Glutamatergic neuron (in vitro differentiated cells): Measurements from ENCODE around the gene SLC22A3. TPM values are rescaled to one million over a fixed set of nuclear protein-coding genes. Genes with fewer than 3 reads are reported as not detected.
"Not testable (repeated sequence)": the region's sequence is repeated elsewhere in the genome, so short reads cannot be mapped to it uniquely, and the experiment has no call there.

Experiments used
- DNase-seq: peaks from one replicate; pipeline ENCODE4 v3.0.0; 2022
- H3K27ac Mint-ChIP-seq: one replicate; pipeline ENCODE4 v1.8.0; 2020; ENCODE audit warnings: mild to moderate bottlenecking, mixed read lengths, inconsistent platforms; ENCODE audit not compliant: unreplicated experiment
- H3K27me3 Mint-ChIP-seq: one replicate; pipeline ENCODE4 v1.8.0; 2020; ENCODE audit warnings: mild to moderate bottlenecking, moderate library complexity, mixed read lengths, inconsistent platforms; ENCODE audit not compliant: unreplicated experiment
- H3K36me3 Mint-ChIP-seq: one replicate; pipeline ENCODE4 v1.8.0; 2020; ENCODE audit warnings: mild to moderate bottlenecking, mixed read lengths, inconsistent platforms; ENCODE audit not compliant: unreplicated experiment
- H3K4me1 Mint-ChIP-seq: one replicate; pipeline ENCODE4 v1.8.0; 2020; ENCODE audit warnings: mild to moderate bottlenecking, low read depth, mixed read lengths, inconsistent platforms; ENCODE audit not compliant: unreplicated experiment
- H3K4me3 Mint-ChIP-seq: one replicate; pipeline ENCODE4 v1.8.0; 2020; ENCODE audit warnings: mild to moderate bottlenecking, mixed read lengths, inconsistent platforms; ENCODE audit not compliant: unreplicated experiment
- H3K9me3 Mint-ChIP-seq: one replicate; pipeline ENCODE4 v1.8.0; 2020; ENCODE audit warnings: mild to moderate bottlenecking, moderate library complexity, mixed read lengths, inconsistent platforms; ENCODE audit not compliant: unreplicated experiment
- CTCF ChIP-seq: fragments of 200-600 bp; sonication (generic); IDR thresholded peaks from one replicate; pipeline ENCODE4 v1.5.0; 2021; ENCODE audit not compliant: partially characterized antibody, unreplicated experiment
- total RNA-seq: library from RNA; stranded (reverse); fragmentation: NEBNext Ultra II Directional; extraction: Animal tissue kit (Norgen Biotek cat#: 25700); gene quantifications from one replicate; pipeline ENCODE4 v1.2.1, GENCODE V29; 2021; ENCODE audit not compliant: unreplicated experiment

Gene SLC22A3
- total RNA-seq, 1 donor from 2014 or later: not detected

- H3K4me3 Mint-ChIP-seq: no peak overlapping the region
- no peak overlapping the region for H3K27ac Mint-ChIP-seq
- DNase-seq: no peak
- no peaks in the 10 kb centered on the region for H3K36me3 Mint-ChIP-seq
- peaks cover 1% of the 10 kb centered on the region for H3K27me3 Mint-ChIP-seq
- no peaks in the 10 kb centered on the region for H3K4me1 Mint-ChIP-seq
- H3K9me3 Mint-ChIP-seq: no peaks in the 10 kb centered on the region
- TF ChIP-seq CTCF: no peak
These were observed 19.8 kb downstream of the SLC22A3 start for GRCh38 chr6:160367798-160368547.

GRCh38 chr6:160368670-160369069, 20.5 kb downstream of the SLC22A3 start:
- peaks cover 1% of the 10 kb centered on the region for H3K27me3 Mint-ChIP-seq
- no peak overlapping the region for H3K27ac Mint-ChIP-seq
- no peak for DNase-seq

GRCh38 chr6:160373601-160374000, 25.4 kb downstream of the SLC22A3 start:
- H3K27ac Mint-ChIP-seq, H3K4me3 Mint-ChIP-seq, H3K36me3 Mint-ChIP-seq, H3K27me3 Mint-ChIP-seq, H3K9me3 Mint-ChIP-seq, DNase-seq, H3K4me1 Mint-ChIP-seq: not testable (repeated sequence)

More at GRCh38 chr6:160368670-160369069, 20.5 kb downstream of the SLC22A3 start:
- no peak for TF ChIP-seq CTCF
- H3K4me1 Mint-ChIP-seq: no peaks in the 10 kb centered on the region
- H3K36me3 Mint-ChIP-seq: no peaks in the 10 kb centered on the region
- no peaks in the 10 kb centered on the region for H3K9me3 Mint-ChIP-seq
- H3K4me3 Mint-ChIP-seq: no peak overlapping the region

GRCh38 chr6:160374836-160375560, 26.8 kb downstream of the SLC22A3 start:
- Mint-ChIP-seq H3K4me3 (no peak overlapping the region), H3K27ac (no peak overlapping the region), H3K27me3 (peaks cover 8% of the 10 kb centered on the region), H3K9me3 (no peaks in the 10 kb centered on the region), H3K36me3 (no peaks in the 10 kb centered on the region), H3K4me1 (no peaks in the 10 kb centered on the region)
- DNase-seq: no peak
- no peak for TF ChIP-seq CTCF

- no peaks in the 10 kb centered on the region for H3K9me3 Mint-ChIP-seq
- no peak for TF ChIP-seq CTCF
- H3K4me1 Mint-ChIP-seq: no peaks in the 10 kb centered on the region
- no peak overlapping the region for H3K27ac Mint-ChIP-seq
- no peak for DNase-seq
- H3K27me3 Mint-ChIP-seq: peaks cover 8% of the 10 kb centered on the region
- H3K4me3 Mint-ChIP-seq: no peak overlapping the region
- no peaks in the 10 kb centered on the region for H3K36me3 Mint-ChIP-seq
These were observed 27.4 kb downstream of the SLC22A3 start for GRCh38 chr6:160375561-160375949.
